GM12878 (cell line): ENCODE data around the gene MAP3K5.

Source experiments
- BHLHE40 ChIP-seq, 2 experiments: fragments of 450-650 bp in 1 of 2; IDR thresholded peaks; 2 replicates each; pipeline ENCODE4 v1.6.1; 2011 to 2017; ENCODE audit warnings: low read depth in 2 of 2, borderline replicate concordance in 1 of 2, improper control_type of control experiment in 1 of 2, low read length in 1 of 2, mild to moderate bottlenecking in 1 of 2
- CBX5 ChIP-seq: sonication (generic); IDR thresholded peaks from 2 replicates; pipeline ENCODE4 v1.6.1; 2016; ENCODE audit warnings: low read depth, moderate library complexity, mild to moderate bottlenecking, inconsistent platforms
- CEBPZ ChIP-seq: fragments of 150-350 bp; IDR thresholded peaks from 2 replicates; pipeline ENCODE4 v1.6.1; 2016; ENCODE audit warnings: low read depth, low read length
- CHD2 ChIP-seq: IDR thresholded peaks from 2 replicates; pipeline ENCODE4 v1.6.1; 2011; ENCODE audit warnings: low read depth, low read length, improper control_type of control experiment, borderline replicate concordance
- CTCF ChIP-seq, 3 experiments: IDR thresholded peaks in 2 of 3; conservative IDR thresholded peaks in 1 of 3; 2 replicates each; pipeline ENCODE4 v1.5.1; 2011; ENCODE audit warnings: low read depth in 3 of 3, low read length in 3 of 3, mild to moderate bottlenecking in 3 of 3, control low read depth in 2 of 3, moderate library complexity in 2 of 3, inconsistent platforms in 1 of 3, mixed read lengths in 1 of 3; ENCODE audit not compliant: control insufficient read depth in 2 of 3, insufficient read depth in 1 of 3; ENCODE audit errors: extremely low read depth in 1 of 3
- EP300 ChIP-seq, 2 experiments: fragments of 150-350 bp in 1 of 2; IDR thresholded peaks; 2 replicates each; pipeline ENCODE4 v1.6.1; 2011 to 2012; ENCODE audit warnings: low read depth in 2 of 2, low read length in 2 of 2, borderline replicate concordance in 1 of 2, improper control_type of control experiment in 1 of 2, inconsistent platforms in 1 of 2; ENCODE audit not compliant: control insufficient read depth in 1 of 2
- ESRRA ChIP-seq: IDR thresholded peaks from 2 replicates; pipeline ENCODE4 v1.6.1; 2012; ENCODE audit warnings: mild to moderate bottlenecking, low read length, improper control_type of control experiment
- EZH2 ChIP-seq: IDR thresholded peaks from 2 replicates; pipeline ENCODE4 v1.6.1; 2012; ENCODE audit warnings: low read depth, mild to moderate bottlenecking, control low read depth, inconsistent platforms, low read length, borderline replicate concordance; ENCODE audit not compliant: control insufficient read depth
- FOXM1 ChIP-seq: IDR thresholded peaks from 2 replicates; pipeline ENCODE4 v1.6.1; 2012; ENCODE audit warnings: low read depth, mild to moderate bottlenecking, inconsistent platforms, low read length, moderate library complexity
- NBN ChIP-seq: fragments of 450-650 bp; IDR thresholded peaks from 2 replicates; pipeline ENCODE4 v1.6.1; 2016
- SP1 ChIP-seq: IDR thresholded peaks from one replicate; pipeline ENCODE4 v1.6.1; 2011; ENCODE audit warnings: low read depth, low read length
- SREBF1 ChIP-seq: IDR thresholded peaks from 2 replicates; pipeline ENCODE4 v1.6.1; 2012; ENCODE audit warnings: mild to moderate bottlenecking, low read length
- TCF12 ChIP-seq: IDR thresholded peaks from 2 replicates; pipeline ENCODE4 v1.6.1; 2011; ENCODE audit warnings: low read depth, mild to moderate bottlenecking, low read length

- TF ChIP-seq EP300 (IDR thresholded peaks at IDR 0.05; ENCODE audit: borderline replicate concordance in 1 of 2, control insufficient read depth in 1 of 2, low read depth in 2 of 2, low read length in 2 of 2) (no peak), FOXM1 (no peak), CHD2 (no peak), CTCF (IDR thresholded peaks at IDR 0.05 in 2 of 3, conservative IDR thresholded peaks at IDR 0.05 in 1 of 3; ENCODE audit: control insufficient read depth in 2 of 3, extremely low read depth in 1 of 3, insufficient read depth in 1 of 3, low read depth in 3 of 3, low read length in 3 of 3) (no peak), SREBF1 (no peak), NBN (no peak), BHLHE40 (IDR thresholded peaks at IDR 0.05; ENCODE audit: borderline replicate concordance in 1 of 2, low read depth in 2 of 2, low read length in 1 of 2) (no peak), EZH2 (no peak), SP1 (no peak), CBX5 (no peak), TCF12 (no peak), ESRRA (no peak), CEBPZ (no peak)
Measured at GRCh38 chr6:136613477-136613876, 178.8 kb downstream of the MAP3K5 start.
